ENCODE results near the gene ZMYND19.

GRCh38 chr9:137583957-137584356 is 6.4 kb downstream of the ZMYND19 start:
- TF ChIP-seq CTCF (IDR thresholded peaks at IDR 0.05) (no peak), EZH2 (IDR thresholded peaks at IDR 0.05) (no peak), EZH2phosphoT487 (IDR thresholded peaks at IDR 0.05) (no peak)
